Glutamatergic neuron (in vitro differentiated cells): Measurements from ENCODE around the gene ENPP5. TPM values are rescaled to one million over a fixed set of nuclear protein-coding genes. Genes with fewer than 3 reads are reported as not detected.

Experiments used
- DNase-seq: peaks from one replicate; pipeline ENCODE4 v3.0.0; 2022
- H3K27ac Mint-ChIP-seq: one replicate; pipeline ENCODE4 v1.8.0; 2020; ENCODE audit warnings: mild to moderate bottlenecking, mixed read lengths, inconsistent platforms; ENCODE audit not compliant: unreplicated experiment
- H3K27me3 Mint-ChIP-seq: one replicate; pipeline ENCODE4 v1.8.0; 2020; ENCODE audit warnings: mild to moderate bottlenecking, moderate library complexity, mixed read lengths, inconsistent platforms; ENCODE audit not compliant: unreplicated experiment
- H3K36me3 Mint-ChIP-seq: one replicate; pipeline ENCODE4 v1.8.0; 2020; ENCODE audit warnings: mild to moderate bottlenecking, mixed read lengths, inconsistent platforms; ENCODE audit not compliant: unreplicated experiment
- H3K4me1 Mint-ChIP-seq: one replicate; pipeline ENCODE4 v1.8.0; 2020; ENCODE audit warnings: mild to moderate bottlenecking, low read depth, mixed read lengths, inconsistent platforms; ENCODE audit not compliant: unreplicated experiment
- H3K4me3 Mint-ChIP-seq: one replicate; pipeline ENCODE4 v1.8.0; 2020; ENCODE audit warnings: mild to moderate bottlenecking, mixed read lengths, inconsistent platforms; ENCODE audit not compliant: unreplicated experiment
- H3K9me3 Mint-ChIP-seq: one replicate; pipeline ENCODE4 v1.8.0; 2020; ENCODE audit warnings: mild to moderate bottlenecking, moderate library complexity, mixed read lengths, inconsistent platforms; ENCODE audit not compliant: unreplicated experiment
- CTCF ChIP-seq: fragments of 200-600 bp; sonication (generic); IDR thresholded peaks from one replicate; pipeline ENCODE4 v1.5.0; 2021; ENCODE audit not compliant: partially characterized antibody, unreplicated experiment
- long read RNA-seq: library from polyadenylated mRNA; unstranded; transcript quantifications from one replicate; pipeline ENCODE4 v2.0.0, GENCODE V29; 2020; ENCODE audit not compliant: unreplicated experiment
- total RNA-seq: library from RNA; stranded (reverse); fragmentation: NEBNext Ultra II Directional; extraction: Animal tissue kit (Norgen Biotek cat#: 25700); gene quantifications from one replicate; pipeline ENCODE4 v1.2.1, GENCODE V29; 2021; ENCODE audit not compliant: unreplicated experiment

The ENPP5 gene
- 1.2 TPM for total RNA-seq
- long read RNA-seq, result 0 reads

GRCh38 chr6:46170357-46171289 lies at the start of gene ENPP5:
Gene ENPP5, minus strand, starts transcription at chr6:46170980. Its CDS starts 2,718 bp downstream, at chr6:46168262.
- Mint-ChIP-seq H3K4me3 (peak within 1 kb of the TSS; percentile 97), H3K4me1 (no peaks in the 10 kb centered on the region), H3K27ac (peak within 1 kb of the TSS; percentile 46), H3K36me3 (no peaks in the 10 kb centered on the region), H3K27me3 (peaks cover 4% of the 10 kb centered on the region), H3K9me3 (no peaks in the 10 kb centered on the region)
- no peak for TF ChIP-seq CTCF
- peak; percentile 89 for DNase-seq

- Mint-ChIP-seq H3K27me3 (peaks cover 2% of the 10 kb centered on the region), H3K4me1 (no peaks in the 10 kb centered on the region), H3K36me3 (no peaks in the 10 kb centered on the region), H3K4me3 (no peak overlapping the region), H3K27ac (no peak overlapping the region), H3K9me3 (peaks cover 2% of the 10 kb centered on the region)
- DNase-seq, result no peak
- TF ChIP-seq CTCF, result no peak
Measured at GRCh38 chr6:46219661-46220060, 48.9 kb upstream of the ENPP5 start.

GRCh38 chr6:46218457-46218856 lies 47.7 kb upstream of the ENPP5 start:
- H3K4me1 Mint-ChIP-seq, result no peaks in the 10 kb centered on the region
- H3K4me3 Mint-ChIP-seq, result no peak overlapping the region
- TF ChIP-seq CTCF, result no peak
- DNase-seq, result no peak
- H3K27me3 Mint-ChIP-seq, result peaks cover 2% of the 10 kb centered on the region
- no peaks in the 10 kb centered on the region for H3K36me3 Mint-ChIP-seq
- no peak overlapping the region for H3K27ac Mint-ChIP-seq
- no peaks in the 10 kb centered on the region for H3K9me3 Mint-ChIP-seq

GRCh38 chr6:46217671-46218131 lies 46.9 kb upstream of the ENPP5 start:
- no peaks in the 10 kb centered on the region for H3K27me3 Mint-ChIP-seq
- no peaks in the 10 kb centered on the region for H3K9me3 Mint-ChIP-seq
- no peaks in the 10 kb centered on the region for H3K36me3 Mint-ChIP-seq
- H3K4me1 Mint-ChIP-seq, result no peaks in the 10 kb centered on the region
- no peak overlapping the region for H3K4me3 Mint-ChIP-seq
- TF ChIP-seq CTCF, result no peak
- no peak for DNase-seq
- no peak overlapping the region for H3K27ac Mint-ChIP-seq

- Mint-ChIP-seq H3K27ac (no peak overlapping the region), H3K9me3 (no peaks in the 10 kb centered on the region), H3K27me3 (no peaks in the 10 kb centered on the region), H3K36me3 (no peaks in the 10 kb centered on the region), H3K4me3 (no peak overlapping the region), H3K4me1 (no peaks in the 10 kb centered on the region)
- no peak for DNase-seq
- TF ChIP-seq CTCF, result no peak
Measured at GRCh38 chr6:46216879-46217278, 46.1 kb upstream of the ENPP5 start.
